ENCODE data around the gene GLI1. TPM values are rescaled to one million over a fixed set of nuclear protein-coding genes. Genes with fewer than 3 reads are reported as not detected.

Gene GLI1
- polyA plus RNA-seq, 1 donor from 2014 or later = 4.2 TPM

- Histone ChIP-seq H3K9me2 (ENCODE audit: insufficient read depth, low read length) (no peaks in the 10 kb centered on the region), H3K27ac (ENCODE audit: low read length) (no peak within 1 kb of the TSS), H4K20me1 (ENCODE audit: insufficient read depth) (no peaks in the 10 kb centered on the region), H3K9ac (ENCODE audit: low read length) (no peak within 1 kb of the TSS), H3F3A (ENCODE audit: insufficient read depth, low read length, poor library complexity, severe bottlenecking) (no peaks in the 10 kb centered on the region), H3K27me3 (ENCODE audit: insufficient read depth, low read depth, low read length) (peaks cover 66% of the 10 kb centered on the region), H3K9me3 (ENCODE audit: low read length) (no peaks in the 10 kb centered on the region), H3K4me3 (ENCODE audit: low read length) (no peak within 1 kb of the TSS), H2AFZ (ENCODE audit: low read depth, low read length) (no peak within 1 kb of the TSS), H3K79me2 (replicated peaks; ENCODE audit: insufficient read depth, low read length) (no peaks in the 10 kb centered on the region), H3K4me2 (ENCODE audit: low read length) (no peak within 1 kb of the TSS), H3K36me3 (ENCODE audit: insufficient read depth, low read length) (no peaks in the 10 kb centered on the region)
- TF ChIP-seq CTCF (IDR thresholded peaks at IDR 0.05; ENCODE audit: poor library complexity, severe bottlenecking) (no peak), REST (IDR thresholded peaks at IDR 0.05; ENCODE audit: borderline replicate concordance) (no peak), EP300 (conservative IDR thresholded peaks at IDR 0.05; ENCODE audit: poor library complexity, severe bottlenecking) (no peak), EZH2 (IDR thresholded peaks at IDR 0.05; ENCODE audit: borderline replicate concordance, insufficient read depth, low read length, poor library complexity, severe bottlenecking) (no peak), RAD21 (conservative IDR thresholded peaks at IDR 0.05) (no peak), SMC3 (conservative IDR thresholded peaks at IDR 0.05; ENCODE audit: poor library complexity) (no peak), TAF1 (IDR thresholded peaks at IDR 0.05; ENCODE audit: low read depth) (no peak), MXI1 (conservative IDR thresholded peaks at IDR 0.05; ENCODE audit: poor library complexity, severe bottlenecking) (no peak), POLR2AphosphoS5 (IDR thresholded peaks at IDR 0.05) (no peak)
These were observed 20.0 kb downstream of the GLI1 start, which contains the start of gene ARHGAP9 for GRCh38 chr12:57479376-57480115. Gene ARHGAP9 (minus strand): TSS chr12:57479866. CDS start chr12:57479406, 460 bp downstream.

- H3K9me3 ChIP-seq (ENCODE audit: low read length) = no peaks in the 10 kb centered on the region
- TF ChIP-seq REST (IDR thresholded peaks at IDR 0.05; ENCODE audit: borderline replicate concordance) = no peak
- TF ChIP-seq EZH2 (IDR thresholded peaks at IDR 0.05; ENCODE audit: borderline replicate concordance, insufficient read depth, low read length, poor library complexity, severe bottlenecking) = no peak
- TF ChIP-seq POLR2AphosphoS5 (IDR thresholded peaks at IDR 0.05) = no peak
- TF ChIP-seq CTCF (IDR thresholded peaks at IDR 0.05; ENCODE audit: poor library complexity, severe bottlenecking) = no peak
- no peak for TF ChIP-seq RAD21 (conservative IDR thresholded peaks at IDR 0.05)
- H3K27me3 ChIP-seq (ENCODE audit: insufficient read depth, low read depth, low read length) = peaks cover 45% of the 10 kb centered on the region
- no peak overlapping the region for H3K9ac ChIP-seq (ENCODE audit: low read length)
- H2AFZ ChIP-seq (ENCODE audit: low read depth, low read length) = no peak overlapping the region
- H3K79me2 ChIP-seq (replicated peaks; ENCODE audit: insufficient read depth, low read length) = no peaks in the 10 kb centered on the region
- H3K9me2 ChIP-seq (ENCODE audit: insufficient read depth, low read length) = no peaks in the 10 kb centered on the region
- no peak overlapping the region for H3K4me2 ChIP-seq (ENCODE audit: low read length)
- no peak overlapping the region for H3K27ac ChIP-seq (ENCODE audit: low read length)
- H3K36me3 ChIP-seq (ENCODE audit: insufficient read depth, low read length) = no peaks in the 10 kb centered on the region
- H3K4me3 ChIP-seq (ENCODE audit: low read length) = no peak overlapping the region
- no peaks in the 10 kb centered on the region for H3F3A ChIP-seq (ENCODE audit: insufficient read depth, low read length, poor library complexity, severe bottlenecking)
- H4K20me1 ChIP-seq (ENCODE audit: insufficient read depth) = no peaks in the 10 kb centered on the region
These were observed 22.1 kb downstream of the GLI1 start for GRCh38 chr12:57481671-57482070.

Data from neural cell (in vitro differentiated cells).